AG08396 (cell line): ENCODE measurements around the gene CABP7.
"Not testable (repeated sequence)": the region's sequence is repeated elsewhere in the genome, so short reads cannot be mapped to it uniquely, and the experiment has no call there.

Experiments
- DNase-seq: peaks from one replicate; pipeline ENCODE4 v3.0.0; 2012; ENCODE audit warnings: low spot score, mixed read lengths

CABP7 gene

DNA sequence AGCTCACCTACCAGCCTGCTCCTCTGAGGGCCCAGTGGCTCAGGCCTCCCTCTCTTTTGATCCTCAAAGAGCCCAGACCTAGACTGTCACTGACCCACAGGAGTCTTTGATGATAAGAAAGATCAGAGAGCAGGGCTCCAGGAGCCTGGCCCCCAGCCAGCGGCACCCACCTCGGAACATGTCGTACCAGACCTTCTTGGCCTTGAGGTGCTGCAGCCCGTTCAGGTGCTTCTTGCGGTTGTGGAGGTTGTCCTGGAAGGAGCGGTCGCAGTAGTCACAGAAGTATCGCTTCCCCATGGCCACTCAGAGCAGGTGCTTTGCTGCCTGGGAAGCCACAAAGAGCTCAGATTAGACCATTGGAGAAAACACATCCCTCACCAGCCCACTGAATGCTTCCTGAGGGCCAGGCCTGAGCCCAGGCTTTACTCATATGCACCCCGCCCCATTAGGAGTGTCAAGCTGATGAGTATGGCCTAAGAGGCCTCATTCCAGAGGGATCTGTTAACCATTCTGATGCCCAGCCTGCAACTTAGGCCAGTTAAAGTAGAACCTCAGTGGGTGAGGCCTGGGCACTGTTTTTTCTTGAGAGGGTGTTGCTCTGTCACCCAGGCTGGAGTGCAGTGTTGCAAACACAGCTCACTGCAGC is 28.6 kb downstream of the CABP7 start:
- DNase-seq: no peak

GRCh38 chr22:29750029-29750428 is 30.2 kb downstream of the CABP7 start:
- no peak for DNase-seq

DNA sequence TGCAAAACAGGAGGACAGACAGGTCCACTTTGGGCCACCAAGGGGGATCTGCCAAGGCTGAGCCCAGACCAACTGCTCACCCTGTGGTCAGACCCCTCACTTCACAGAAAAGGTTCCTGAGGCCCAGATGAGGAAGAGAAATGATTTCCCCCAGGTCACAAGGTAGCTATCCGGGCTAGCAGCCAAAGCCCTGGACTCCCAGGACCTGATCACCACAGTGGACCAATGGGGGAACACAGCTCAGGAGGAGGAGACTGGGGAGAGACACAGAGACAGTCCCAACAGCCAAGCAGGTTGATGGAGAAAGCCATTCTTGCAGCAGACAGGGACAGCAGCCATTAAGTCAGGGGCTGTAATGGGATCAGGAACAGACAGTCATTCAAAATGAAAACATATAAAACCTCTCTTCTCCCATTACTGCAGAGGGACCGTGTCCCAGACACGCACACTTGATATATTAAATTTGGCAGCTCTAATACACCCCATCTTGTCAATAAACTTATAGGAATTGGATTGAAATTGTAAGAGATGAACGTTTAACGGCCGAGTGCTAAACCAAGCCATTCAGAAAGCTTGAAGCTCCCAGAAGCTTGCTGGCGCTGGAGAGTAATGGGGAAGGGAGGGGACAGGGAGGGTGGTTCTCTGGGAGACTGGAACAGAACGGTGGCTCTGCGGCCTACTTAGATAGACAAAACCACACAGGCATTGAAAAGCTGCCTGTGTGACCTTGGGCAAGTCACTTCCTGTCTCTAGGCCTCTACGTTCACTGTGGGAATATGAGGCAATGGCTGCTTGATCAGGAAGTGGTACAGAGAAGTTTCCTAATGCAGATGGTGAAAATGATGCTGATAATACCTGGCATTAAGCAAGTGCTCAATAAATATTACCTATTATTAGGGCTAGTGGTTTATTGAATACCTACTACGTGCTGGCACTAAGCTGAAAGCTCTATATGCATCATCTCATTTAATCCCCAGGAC is 31.0 kb downstream of the CABP7 start:
- no peak for DNase-seq

DNA sequence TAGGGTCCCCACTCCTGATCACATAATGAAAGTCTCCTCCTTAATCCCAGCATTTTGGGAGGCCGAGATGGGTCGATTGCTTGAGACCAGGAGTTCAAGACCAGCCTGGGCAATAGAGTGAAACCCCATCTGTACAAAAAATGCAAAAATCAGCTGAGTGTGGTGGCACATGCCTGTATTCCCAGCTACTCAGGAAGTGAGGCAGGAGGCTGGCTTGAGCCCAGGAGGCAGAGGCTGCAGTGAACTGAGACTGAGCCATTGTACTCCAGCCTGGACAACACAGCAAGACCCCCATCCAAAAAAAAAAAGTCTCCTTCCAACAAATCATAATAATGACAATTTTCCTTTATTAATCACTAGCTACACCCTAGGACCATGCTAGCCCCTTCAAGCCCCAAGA is 31.9 kb downstream of the CABP7 start:
- no peak for DNase-seq

- DNase-seq: no peak
Observed at GRCh38 chr22:29753808-29754657, 34.2 kb downstream of the CABP7 start.

DNA sequence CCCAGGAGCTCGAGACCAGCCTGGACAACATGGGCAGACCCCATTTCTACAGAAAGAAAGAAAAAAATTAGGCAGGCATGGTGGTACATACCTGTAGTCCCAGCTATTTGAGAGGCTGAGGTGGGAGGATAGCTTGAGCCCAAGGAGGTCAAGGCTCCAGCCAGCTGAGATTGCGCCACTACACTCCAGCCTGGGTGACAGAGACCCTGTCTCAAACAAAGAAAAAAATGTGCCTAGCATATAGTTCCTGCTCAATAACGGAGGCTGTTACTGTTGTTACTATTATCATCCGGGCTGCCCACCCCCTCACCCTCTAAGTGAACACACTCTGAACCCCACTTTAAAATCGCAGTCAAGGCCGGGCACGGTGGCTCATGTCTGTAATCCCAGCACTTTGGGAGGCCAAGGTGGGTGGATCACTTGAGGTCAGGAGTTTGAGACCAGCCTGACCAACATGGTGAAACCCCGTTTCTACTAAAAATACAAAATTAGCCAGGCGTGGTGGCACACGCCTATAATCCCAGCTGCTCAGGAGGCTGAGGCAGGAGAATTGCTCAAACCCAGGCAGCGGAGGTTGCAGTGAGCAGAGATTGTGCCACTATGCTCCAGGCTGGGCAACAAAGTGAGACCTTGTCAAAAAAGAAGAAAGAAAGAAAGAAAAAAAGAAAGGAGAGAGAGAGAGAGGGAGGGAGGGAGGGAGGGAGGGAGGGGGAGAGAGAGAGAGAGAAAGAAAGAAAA is 35.0 kb downstream of the CABP7 start:
- not testable (repeated sequence) for DNase-seq

- DNase-seq: no peak
Observed at GRCh38 chr22:29755889-29756288, 36.1 kb downstream of the CABP7 start.

DNA sequence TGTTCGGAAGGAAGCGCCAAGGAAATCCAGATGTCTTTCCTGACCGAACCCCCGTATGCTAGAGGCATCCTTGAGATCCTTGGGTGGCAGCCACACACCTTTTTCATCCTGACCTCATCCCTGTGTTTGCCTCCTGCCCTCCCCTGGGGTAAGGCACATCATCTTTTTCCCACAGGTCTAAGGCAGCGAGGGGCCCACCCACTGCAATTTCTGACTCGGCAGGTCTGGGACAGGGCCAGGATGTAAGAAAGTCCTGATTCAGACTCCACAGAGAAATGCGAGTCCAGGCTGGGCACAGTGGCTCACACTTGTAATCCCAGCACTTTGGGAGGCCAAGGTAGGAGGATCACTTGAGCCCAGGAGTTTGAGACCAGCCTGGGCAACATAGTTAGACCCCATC is 36.5 kb downstream of the CABP7 start:
- DNase-seq: no peak

- DNase-seq: no peak
Observed at GRCh38 chr22:29757096-29757495, 37.3 kb downstream of the CABP7 start.

DNA sequence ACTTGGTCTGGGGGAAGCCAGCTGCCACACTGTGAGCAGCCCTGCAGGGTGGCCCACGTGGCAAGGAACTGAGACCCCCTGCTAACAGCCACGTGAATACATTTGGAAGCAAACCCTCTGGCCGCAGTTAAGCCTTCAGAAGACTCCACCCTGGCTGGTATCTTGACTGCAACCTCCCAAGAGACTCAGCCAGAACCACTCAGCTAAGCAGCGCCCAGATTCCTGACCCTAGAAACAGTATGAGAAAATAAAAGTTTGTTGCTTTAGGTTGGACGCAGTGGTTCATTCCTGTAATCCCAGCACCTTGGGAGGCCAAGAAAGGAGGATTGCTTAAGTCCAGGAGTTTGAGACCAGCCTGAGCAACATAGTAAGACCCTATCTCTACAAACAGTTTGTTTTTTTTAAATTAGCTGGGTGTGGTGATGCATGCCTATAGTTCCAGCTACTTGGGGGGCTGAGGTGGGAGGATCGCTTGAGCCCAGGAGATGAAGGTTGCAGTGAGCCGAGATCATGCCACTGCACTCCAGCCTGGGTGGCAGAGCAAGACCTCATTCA is 38.3 kb downstream of the CABP7 start:
- no peak for DNase-seq

DNA sequence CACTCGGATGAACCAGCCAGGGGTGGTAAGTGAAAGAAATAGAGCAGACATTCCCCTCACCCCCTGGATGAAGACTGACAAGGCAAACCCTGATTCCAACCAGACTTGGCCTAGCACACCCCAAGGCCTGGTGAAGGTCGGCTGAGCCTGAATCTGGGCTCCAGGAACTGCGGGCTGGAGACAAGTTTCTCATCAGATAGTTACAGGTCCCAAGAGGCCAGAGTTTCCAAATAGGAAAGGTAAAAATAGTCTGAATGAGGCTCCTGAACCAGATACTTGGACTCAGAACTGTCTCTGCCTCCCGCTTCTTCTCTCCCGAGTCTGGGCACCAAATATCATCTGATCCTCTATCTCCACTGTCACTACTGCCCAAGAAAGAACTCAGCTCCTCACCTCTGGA is 39.2 kb downstream of the CABP7 start:
- no peak for DNase-seq

DNA sequence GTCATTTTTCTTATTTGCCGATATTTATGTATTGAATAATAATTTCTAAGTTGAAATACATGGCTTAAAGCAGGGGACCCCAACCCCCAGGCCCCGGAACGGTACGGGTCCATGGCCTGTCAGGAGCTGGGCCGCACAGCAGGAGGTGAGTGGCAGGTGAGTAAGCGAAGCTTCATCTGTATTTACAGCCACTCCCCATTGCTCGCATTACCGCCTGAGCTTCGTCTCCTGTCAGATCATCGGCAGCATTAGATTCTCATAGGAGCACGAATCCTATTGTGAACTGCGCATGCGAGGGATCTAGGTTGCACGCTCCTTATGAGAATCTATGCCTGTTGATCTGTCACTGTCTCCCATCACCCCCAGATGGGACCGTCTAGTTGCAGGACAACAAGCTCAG is 42.5 kb downstream of the CABP7 start:
- DNase-seq: no peak

GRCh38 chr22:29765905-29766631 is 46.3 kb downstream of the CABP7 start:
- DNase-seq: no peak

DNA sequence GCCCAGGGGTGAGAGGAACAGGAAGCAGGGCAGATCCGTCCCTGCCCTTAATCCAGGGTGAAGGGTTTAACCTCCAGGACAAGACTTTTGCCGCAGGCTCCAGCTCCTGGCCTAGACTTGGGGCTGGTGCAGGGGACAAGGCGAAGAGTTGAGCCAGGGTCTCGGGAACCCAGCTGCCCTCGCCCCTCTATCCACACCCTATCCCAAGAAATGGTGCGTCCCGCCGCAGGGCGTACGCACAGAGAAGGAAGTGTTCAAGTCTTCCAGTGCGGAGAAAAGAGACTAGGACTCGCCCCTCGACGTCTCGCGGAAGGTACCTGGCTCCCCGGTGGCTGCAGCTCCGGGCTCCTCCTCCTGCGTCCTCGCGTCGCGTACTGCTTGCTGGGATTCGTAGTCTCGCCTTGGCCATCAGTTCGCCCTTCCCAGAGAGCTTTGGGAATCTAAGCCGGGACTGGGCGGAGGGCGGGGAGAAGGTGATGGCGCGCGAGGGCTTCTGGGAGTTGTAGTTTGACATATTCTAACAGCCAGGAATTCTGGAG is 46.9 kb downstream of the CABP7 start, which contains the start of gene ZMAT5:
TSS of gene ZMAT5 (minus strand) at position 376 of the 539 bp plus-strand sequence. CDS start 18,463 bp downstream, outside the sequence.
- peak; percentile 97 for DNase-seq

- DNase-seq: peak; percentile 93
Observed at GRCh38 chr22:29767171-29768051, 47.6 kb downstream of the CABP7 start, which contains the start of gene UQCR10. Gene UQCR10 (plus strand): TSS chr22:29767369. CDS start chr22:29767399, 30 bp downstream.

DNA sequence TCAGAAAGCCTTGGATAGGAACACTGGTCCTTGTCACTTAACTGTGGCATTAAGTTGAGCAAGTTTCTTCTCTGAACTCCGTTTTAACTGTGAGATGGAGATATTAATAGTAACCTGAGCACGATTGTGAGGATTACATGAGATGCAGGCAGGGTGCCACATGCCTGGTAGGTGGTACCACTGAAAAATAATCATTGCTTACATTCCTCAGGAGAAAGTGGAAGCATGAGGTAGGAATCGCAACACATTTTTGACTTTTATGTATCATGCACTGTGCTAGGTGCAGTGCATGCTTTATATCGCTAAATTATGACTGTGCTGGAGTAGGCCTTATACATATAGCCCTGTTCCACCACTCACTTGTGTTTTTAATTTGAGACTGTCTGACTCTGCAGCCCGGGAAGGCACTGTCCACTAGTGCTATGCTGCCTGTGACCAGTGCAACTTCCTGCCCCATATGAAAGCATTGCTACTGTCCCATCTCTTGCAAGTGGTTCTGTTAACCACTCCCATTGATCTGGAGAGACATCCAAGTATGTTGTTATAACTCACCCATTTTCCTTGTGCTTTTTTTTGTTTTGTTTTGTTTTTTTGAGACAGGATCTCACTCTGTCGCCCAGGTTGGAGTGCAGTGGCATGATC is 48.4 kb downstream of the CABP7 start:
- DNase-seq: no peak

- no peak for DNase-seq
Observed at GRCh38 chr22:29769723-29770321, 50.0 kb downstream of the CABP7 start.

- DNase-seq: peak; percentile 57
Observed at GRCh38 chr22:29772170-29772641, 52.4 kb downstream of the CABP7 start.
